ENCODE data around the gene CAND2.

The CAND2 gene

GRCh38 chr3:12808587-12808986 lies 12.1 kb downstream of the CAND2 start:
- no peak for DNase-seq

DNA sequence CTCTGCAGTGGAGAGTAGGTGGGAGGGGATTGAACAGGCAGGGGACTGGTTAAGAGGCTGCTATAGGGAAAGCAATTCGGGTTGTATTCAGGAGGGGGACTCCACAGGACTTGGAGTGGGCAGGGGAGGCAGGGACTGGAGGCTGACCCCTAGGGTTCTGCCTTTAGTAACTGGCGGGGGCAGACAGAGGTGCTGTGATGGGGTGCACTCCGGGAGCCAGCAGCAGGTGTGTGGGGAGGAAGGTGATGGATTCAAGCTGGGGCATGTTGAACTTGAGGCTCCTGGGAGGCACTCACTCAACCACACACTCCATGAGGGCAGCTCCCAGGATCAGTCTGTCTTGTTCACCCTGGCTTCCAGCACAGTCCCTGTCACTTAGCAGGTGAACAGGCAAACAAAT lies 12.5 kb downstream of the CAND2 start:
- DNase-seq = no peak

- no peak for DNase-seq
Measured at GRCh38 chr3:12809435-12809834, 13.0 kb downstream of the CAND2 start.

DNA sequence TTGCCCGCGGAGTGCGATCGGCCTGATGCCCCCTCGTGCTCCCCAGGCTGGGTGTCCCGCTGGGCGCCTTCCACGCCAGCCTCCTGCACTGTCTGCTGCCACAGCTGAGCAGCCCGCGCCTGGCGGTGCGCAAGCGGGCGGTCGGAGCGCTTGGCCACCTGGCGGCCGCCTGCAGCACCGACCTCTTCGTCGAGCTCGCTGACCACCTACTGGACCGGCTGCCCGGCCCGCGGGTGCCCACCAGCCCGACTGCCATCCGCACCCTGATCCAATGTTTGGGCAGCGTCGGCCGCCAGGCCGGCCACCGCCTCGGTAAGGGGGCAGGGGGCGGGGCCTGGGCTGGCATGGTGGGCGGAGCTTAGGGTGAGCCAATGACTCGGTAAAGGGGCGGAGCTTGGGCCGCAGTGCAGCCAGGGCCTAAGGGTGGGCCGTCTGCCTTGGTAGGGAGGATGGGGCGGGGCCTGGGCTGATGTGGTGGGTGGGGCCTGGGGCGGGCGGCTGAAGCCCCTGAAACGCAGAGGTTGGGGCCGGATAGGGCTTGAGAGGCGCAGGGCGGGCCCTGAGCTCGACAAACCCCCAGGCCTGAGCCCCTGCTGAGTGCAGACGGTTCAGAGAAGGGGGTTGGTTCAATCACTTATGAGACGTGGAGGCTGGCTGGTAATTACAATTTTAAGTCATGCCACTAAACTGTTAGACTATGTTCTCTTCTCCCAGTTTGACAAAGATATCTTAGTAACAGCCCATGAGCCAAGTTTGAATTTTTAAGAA lies 13.7 kb downstream of the CAND2 start:
- DNase-seq = peak; percentile 95

DNA sequence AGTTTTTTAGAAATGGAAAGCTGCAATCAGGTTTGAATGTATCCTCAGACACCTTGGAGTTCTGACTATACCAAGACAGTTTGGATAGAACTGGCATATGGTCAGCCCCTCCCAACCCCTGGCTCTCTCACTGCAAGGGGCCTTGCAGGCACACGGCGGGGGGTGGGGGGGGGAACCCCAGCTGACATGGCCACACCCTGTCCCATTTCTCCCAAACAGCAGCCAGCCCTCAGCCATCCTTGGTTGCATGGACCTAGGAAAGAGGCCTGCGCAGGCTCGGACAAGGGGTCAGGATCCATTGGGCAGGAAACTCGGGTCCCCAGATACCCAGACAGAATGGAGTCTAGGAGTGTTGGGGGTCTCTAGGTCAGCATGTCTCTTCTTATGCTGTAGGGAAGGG lies 14.5 kb downstream of the CAND2 start:
- DNase-seq = no peak

GRCh38 chr3:12812812-12813211 lies 16.3 kb downstream of the CAND2 start:
- no peak for DNase-seq

GRCh38 chr3:12813967-12814366 lies 17.5 kb downstream of the CAND2 start:
- no peak for DNase-seq

- no peak for DNase-seq
Measured at GRCh38 chr3:12815078-12815477, 18.6 kb downstream of the CAND2 start.

DNA sequence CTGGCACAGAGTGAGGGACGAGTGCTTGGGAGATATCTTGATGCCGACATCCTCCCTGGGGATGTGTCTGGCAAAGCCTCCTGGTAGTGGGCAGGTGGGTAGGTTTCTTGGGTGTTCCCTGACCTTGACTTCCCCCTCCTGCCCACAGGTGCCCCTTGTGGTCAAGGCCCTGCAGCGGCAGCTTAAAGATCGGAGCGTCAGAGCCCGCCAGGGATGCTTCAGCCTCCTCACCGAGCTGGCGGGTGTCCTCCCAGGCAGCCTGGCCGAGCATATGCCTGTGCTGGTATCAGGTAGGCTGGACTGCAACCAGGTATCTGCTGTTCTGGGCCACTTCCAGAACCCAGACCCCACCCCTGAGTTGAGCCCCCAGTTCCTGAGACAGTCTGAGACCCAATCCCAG lies 19.2 kb downstream of the CAND2 start:
- DNase-seq = no peak

DNA sequence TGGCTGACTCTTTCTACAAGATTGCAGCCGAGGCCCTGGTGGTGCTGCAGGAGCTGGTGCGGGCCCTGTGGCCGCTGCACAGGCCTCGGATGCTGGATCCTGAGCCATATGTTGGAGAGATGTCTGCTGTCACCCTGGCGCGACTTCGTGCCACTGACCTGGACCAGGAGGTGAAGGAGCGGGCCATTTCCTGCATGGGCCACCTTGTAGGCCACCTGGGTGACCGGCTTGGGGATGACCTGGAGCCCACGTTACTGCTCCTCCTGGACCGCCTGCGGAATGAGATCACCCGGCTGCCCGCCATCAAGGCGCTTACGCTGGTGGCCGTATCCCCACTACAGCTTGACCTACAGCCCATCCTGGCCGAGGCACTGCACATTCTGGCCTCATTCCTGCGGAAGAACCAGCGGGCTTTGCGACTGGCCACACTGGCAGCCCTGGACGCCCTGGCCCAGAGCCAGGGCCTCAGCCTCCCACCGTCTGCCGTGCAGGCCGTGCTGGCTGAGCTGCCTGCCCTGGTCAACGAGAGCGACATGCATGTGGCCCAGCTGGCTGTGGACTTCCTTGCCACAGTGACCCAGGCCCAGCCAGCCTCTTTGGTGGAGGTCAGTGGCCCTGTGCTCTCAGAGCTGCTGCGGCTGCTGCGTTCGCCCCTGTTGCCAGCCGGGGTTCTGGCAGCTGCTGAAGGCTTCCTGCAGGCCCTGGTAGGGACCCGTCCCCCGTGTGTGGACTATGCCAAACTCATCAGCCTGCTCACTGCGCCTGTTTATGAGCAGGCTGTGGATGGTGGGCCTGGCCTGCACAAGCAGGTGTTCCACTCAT lies 20.3 kb downstream of the CAND2 start:
- DNase-seq = no peak

DNA sequence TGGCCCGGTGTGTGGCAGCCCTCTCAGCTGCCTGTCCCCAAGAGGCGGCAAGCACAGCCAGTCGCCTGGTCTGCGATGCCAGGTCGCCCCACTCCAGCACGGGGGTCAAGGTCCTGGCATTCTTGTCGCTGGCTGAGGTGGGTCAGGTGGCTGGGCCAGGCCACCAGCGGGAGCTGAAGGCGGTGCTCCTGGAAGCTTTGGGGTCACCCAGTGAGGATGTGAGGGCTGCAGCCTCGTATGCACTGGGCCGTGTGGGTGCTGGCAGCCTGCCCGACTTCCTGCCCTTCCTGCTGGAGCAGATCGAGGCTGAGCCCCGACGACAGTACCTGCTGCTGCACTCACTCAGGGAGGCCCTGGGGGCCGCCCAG lies 20.8 kb downstream of the CAND2 start:
- DNase-seq = no peak

DNA sequence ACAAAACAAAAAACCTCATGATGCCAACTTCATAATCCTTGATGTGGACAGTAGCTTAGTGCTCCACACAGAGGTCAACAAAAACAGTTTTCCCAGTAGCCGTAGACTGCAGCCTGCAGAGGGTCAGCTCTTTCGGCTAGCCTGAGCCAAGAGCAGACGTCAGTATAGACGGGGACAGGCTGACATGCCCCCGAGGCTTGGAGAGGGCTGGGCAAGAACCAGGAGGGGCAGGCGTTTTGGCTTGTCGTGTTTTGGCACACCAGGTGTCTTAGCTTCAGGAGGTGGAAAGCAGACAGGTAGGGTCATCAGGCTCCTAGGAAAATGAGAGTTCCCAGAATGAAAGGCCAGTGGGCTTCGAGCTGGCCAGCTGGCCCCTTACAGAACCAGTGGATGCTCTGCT lies 21.8 kb downstream of the CAND2 start:
- DNase-seq = no peak

- DNase-seq = no peak
Measured at GRCh38 chr3:12818773-12819172, 22.3 kb downstream of the CAND2 start.

DNA sequence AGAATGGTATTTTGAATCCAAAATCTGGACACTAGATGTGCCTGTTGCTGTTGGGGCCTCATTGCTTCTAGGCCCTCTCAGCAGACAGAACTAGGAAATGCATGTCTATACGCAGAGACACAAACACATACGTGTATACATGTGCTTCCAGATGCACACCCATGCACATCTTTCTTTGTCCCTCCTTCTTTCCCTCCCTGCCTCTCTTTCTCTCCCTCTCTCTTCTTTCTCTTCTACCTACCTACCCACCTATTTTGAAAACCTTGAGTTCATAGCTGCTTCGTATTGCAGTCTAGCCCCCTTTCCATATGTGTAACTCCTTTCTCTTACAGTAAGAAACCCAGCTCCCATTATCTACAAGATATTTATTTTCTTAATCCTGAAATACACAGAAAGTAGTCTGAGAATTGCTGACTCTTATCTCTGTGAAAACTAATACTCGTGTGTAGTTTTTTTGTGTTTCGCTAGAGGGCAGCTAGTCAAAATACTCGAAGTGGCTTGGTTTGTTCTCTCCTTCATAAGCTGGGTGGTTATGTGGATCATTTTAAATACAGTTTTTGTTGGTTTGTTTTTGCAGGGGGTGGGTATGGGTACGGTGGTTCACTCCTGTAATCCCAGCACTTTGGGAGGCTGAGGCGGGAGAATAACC lies 26.4 kb downstream of the CAND2 start:
- DNase-seq = no peak

- no peak for DNase-seq
Measured at GRCh38 chr3:12824299-12824698, 27.8 kb downstream of the CAND2 start.

DNA sequence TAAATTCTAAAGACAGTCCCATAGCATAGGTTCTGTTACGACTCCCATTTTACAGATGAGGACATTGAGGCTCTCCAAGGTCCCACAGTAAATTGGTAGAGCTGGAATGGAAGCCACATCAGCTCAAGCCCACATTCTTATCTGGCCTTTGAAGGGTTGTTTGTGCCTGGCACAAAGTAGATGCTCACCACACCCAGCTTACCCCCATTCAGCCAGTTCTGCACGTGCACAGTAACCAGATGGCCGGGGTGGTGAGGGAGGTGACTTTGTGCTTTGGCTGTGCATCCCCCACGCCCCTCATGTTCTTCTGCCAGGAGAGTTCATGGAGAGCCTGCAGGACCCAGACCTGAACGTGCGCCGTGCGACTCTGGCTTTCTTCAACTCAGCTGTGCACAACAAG lies 28.7 kb downstream of the CAND2 start:
- no peak for DNase-seq

- DNase-seq = no peak
Measured at GRCh38 chr3:12828751-12829150, 32.3 kb downstream of the CAND2 start.

GRCh38 chr3:12829404-12829803 lies 32.9 kb downstream of the CAND2 start:
- no peak for DNase-seq

DNA sequence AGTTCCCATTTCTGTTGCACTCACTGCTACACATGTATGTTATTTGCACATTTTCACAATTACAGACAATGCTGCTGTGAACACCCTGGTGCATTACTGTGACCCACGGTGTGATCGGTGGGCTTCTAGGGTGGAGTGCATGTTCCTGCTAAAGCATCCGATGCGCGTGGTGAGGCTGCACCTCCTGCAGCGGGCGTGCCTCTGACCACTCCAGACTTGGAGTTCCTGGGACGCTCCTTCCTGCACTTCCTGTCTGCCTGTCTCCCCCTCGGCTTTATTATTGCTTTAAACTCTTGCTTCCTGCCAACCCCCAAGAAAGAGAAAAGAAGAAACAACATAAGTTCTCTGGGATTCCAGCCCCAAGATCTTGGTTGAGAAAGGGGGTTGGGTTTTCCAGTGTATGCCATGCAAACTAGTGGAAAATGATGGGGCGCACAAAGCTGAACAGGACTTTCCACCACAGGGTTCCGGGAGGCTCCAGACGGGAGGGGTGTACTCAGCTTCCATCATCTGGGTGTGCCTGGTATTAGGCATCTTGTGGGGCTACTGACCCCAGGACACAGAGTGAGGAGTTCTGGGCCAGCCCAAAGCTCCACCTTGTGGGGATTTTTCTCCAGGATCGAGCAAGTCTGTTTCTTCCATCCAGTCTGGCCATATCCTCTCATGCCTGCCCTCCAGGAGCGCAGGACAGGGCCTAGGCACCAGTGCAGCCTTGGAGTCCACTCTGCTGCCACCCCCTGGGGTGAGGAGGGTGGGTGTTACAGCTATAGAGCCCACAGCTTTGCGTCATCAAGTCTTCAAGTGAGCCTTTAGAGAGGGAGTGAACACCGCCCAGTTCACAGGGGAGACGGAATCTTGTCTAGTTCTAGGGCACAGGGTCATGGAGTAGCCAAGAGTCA lies 33.7 kb downstream of the CAND2 start:
- no peak for DNase-seq

DNA sequence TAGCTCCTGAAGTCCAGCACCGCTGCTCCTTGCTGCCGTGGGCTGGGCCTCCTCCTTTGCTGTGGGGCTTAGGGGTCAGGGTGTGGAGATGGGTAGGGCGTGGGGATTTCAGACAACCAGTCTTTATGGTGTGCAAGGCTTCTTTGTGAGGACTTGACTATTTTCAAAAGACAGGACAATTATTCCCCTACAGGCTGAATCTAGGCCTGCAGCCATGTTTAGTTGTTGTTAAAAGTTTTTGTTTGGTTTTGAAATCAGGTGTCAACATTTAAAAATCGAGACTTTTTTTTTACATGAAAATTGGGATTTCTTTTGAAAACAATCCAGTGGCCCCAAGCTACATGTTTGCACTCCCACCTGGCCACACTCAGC lies 34.3 kb downstream of the CAND2 start:
- DNase-seq = no peak

- no peak for DNase-seq
Measured at GRCh38 chr3:12831301-12831866, 34.9 kb downstream of the CAND2 start.

- DNase-seq = peak; percentile 19
Measured at GRCh38 chr3:12832350-12833221, 36.1 kb downstream of the CAND2 start.
